ENCODE measurements around the gene ITGAV.

The ITGAV gene

DNA sequence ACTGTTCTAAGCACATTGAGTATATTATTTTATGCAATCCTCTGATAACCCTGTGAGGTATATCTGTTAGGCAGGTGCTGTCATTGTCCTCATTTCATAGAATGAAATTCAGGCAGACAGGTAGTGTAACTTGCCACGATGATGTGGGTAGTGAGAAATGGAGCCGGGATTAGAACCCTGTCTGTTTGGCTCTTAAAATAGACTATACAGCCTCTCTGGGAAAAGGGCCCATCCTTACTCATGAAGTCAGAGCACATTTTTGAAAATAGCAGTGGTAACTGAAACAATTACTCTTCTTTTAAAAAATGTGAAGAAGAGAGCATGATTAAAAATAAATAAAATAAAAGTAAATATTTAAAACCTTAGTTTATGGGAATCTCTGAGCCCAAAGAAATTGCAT is 127.0 kb downstream of the ITGAV start:
- no peak for DNase-seq (ENCODE audit: extremely low read depth, low read depth)
- no peak overlapping the region for H3K4me3 ChIP-seq (replicated peaks; ENCODE audit: low read depth, low read length)
- TF ChIP-seq, protein P1, sequence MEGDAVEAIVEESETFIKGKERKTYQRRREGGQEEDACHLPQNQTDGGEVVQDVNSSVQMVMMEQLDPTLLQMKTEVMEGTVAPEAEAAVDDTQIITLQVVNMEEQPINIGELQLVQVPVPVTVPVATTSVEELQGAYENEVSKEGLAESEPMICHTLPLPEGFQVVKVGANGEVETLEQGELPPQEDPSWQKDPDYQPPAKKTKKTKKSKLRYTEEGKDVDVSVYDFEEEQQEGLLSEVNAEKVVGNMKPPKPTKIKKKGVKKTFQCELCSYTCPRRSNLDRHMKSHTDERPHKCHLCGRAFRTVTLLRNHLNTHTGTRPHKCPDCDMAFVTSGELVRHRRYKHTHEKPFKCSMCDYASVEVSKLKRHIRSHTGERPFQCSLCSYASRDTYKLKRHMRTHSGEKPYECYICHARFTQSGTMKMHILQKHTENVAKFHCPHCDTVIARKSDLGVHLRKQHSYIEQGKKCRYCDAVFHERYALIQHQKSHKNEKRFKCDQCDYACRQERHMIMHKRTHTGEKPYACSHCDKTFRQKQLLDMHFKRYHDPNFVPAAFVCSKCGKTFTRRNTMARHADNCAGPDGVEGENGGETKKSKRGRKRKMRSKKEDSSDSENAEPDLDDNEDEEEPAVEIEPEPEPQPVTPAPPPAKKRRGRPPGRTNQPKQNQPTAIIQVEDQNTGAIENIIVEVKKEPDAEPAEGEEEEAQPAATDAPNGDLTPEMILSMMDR (IDR thresholded peaks at IDR 0.05; ENCODE audit: low read depth, low read length, missing control alignments), result no peak

DNA sequence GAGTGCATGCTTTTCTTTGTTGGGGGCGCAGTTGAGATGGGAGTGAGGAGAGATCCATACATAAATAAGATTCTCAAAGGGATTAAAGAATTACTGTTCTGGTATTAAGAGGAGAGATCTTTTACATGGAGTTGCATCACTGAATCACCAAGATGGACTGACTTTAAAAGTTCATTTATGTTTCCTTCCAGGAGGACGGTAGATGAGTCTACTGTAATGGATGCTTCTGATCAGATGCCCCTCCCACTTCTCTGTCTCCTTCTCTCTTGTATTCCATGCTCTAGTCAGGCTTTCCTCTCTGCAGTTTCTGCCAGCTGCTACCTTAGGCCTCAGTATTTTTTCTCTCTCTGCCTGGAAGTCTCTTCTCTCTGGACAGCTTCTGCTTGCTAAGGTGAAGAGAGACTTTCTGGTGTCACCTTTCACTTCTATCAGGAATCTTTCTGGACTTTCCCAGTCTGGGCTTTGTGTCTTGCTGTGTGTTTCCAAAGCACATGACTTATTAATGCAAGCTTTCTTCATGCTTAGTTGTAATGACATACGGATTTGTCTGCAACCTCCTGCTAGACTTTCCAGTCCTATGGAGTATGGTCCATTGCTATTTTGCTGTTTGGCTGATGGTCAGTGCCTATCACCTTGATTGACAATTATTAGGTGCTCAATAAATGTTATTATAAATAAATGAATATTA is 127.6 kb downstream of the ITGAV start:
- no peak for DNase-seq (ENCODE audit: extremely low read depth, low read depth)
- no peak overlapping the region for H3K4me3 ChIP-seq (replicated peaks; ENCODE audit: low read depth, low read length)

DNA sequence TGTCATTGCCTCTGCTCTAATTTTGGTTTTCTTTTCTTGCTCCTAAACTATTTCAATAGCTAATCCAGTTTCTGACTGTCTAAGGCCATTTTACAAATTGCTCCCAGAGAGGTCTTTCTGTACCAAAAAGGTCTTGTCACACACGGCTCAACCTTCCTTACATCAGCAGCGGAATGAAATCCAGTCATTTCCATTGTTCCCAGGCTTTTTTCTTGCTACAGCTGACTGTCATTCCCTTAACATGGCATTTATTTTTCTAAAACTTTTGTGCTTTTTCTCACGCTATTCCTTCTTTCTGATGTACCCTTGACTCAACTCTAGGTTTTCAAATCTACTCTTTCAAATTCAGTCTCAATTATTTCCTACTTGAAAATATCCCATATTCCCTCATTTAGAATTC is 128.3 kb downstream of the ITGAV start:
- no peak overlapping the region for H3K4me3 ChIP-seq (replicated peaks; ENCODE audit: low read depth, low read length)
- TF ChIP-seq, protein P1 (IDR thresholded peaks at IDR 0.05; ENCODE audit: low read depth, low read length, missing control alignments), result no peak
- no peak for DNase-seq (ENCODE audit: extremely low read depth, low read depth)

More for the DNA sequence above, 127.6 kb downstream of the ITGAV start:
- TF ChIP-seq, protein P1 (IDR thresholded peaks at IDR 0.05; ENCODE audit: low read depth, low read length, missing control alignments), result no peak

DNA sequence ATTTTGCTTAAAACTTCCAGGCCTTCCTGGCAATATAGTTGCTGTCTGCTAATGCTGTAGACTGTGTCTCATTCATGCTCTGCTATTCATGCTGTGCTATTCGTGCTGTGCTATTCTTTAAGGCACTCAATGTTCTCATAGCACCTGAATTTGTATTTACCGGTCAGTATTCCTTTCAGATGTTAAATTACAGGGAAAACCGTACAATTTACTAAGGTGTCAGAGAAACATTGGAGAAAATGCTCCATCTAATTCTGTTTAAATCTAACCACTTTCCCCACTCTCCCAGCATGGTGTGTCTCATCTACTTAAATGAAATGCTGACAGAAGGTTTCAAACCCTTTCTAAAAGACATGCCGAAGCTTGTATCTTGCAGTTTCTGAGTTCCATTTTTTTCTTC is 129.0 kb downstream of the ITGAV start:
- no peak for DNase-seq (ENCODE audit: extremely low read depth, low read depth)
- TF ChIP-seq, protein P1 (IDR thresholded peaks at IDR 0.05; ENCODE audit: low read depth, low read length, missing control alignments), result no peak
- no peak overlapping the region for H3K4me3 ChIP-seq (replicated peaks; ENCODE audit: low read depth, low read length)

DNA sequence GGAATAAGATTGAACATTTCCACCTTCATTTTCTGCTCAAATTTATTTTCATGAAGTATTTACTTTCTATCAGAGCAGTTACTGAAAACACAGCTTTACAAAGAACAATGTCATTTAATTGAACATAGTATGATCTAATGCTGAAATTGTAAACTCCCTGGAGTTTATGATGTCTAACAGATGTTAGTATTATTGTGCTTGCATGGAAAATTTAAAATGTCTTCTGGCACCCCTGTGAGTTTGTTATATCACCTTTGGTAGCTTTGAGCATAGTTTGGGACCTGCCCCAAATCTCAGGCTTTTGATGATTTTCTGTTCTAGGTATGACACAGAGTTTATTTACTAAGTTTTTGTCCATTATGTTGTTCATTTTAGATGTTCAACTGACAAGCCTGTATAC is 132.1 kb downstream of the ITGAV start:
- no peak overlapping the region for H3K4me3 ChIP-seq (replicated peaks; ENCODE audit: low read depth, low read length)
- no peak for DNase-seq (ENCODE audit: extremely low read depth, low read depth)
- TF ChIP-seq, protein P1 (IDR thresholded peaks at IDR 0.05; ENCODE audit: low read depth, low read length, missing control alignments), result no peak

DNA sequence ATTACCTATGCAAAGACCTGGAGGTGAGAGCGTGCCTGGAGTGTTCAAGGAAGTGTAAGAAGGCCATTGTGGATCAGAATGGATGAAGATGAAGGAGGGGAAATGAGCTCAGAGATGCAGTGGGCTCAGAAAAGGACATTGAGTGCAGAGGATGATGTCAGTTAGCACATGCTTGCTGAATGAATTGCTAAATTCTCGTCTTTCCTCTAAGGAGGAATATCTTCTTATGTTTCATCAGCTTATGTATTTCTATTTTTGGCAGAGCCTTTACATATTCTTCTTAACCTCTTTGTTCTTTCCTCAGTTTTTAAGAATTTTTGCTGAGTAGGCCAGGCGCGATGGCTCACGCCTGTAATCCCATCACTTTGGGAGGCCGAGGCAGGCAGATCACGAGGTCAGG is 134.9 kb downstream of the ITGAV start:
- no peak overlapping the region for H3K4me3 ChIP-seq (replicated peaks; ENCODE audit: low read depth, low read length)
- TF ChIP-seq, protein P1 (IDR thresholded peaks at IDR 0.05; ENCODE audit: low read depth, low read length, missing control alignments), result no peak
- DNase-seq (ENCODE audit: extremely low read depth, low read depth), result no peak

DNA sequence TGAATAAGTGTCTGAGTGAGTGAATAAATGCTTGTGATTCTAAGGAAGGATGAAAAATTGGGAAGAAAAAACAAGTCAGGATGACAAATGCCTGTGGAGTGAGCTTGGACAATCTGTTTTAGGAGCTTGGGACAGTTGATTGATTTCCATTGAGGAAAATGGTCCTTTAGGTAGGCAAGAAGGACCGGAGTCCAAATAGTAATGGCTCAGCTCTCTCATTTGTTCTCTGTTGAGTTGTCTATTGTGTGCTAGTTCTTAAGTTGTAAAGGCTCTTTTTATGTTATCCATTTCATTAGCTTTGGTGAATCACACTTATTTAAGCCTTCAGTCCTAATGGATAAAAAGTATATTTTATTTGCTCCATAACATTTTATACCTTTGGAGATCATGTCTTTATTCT is 135.9 kb downstream of the ITGAV start:
- no peak overlapping the region for H3K4me3 ChIP-seq (replicated peaks; ENCODE audit: low read depth, low read length)
- TF ChIP-seq, protein P1 (IDR thresholded peaks at IDR 0.05; ENCODE audit: low read depth, low read length, missing control alignments), result no peak
- no peak for DNase-seq (ENCODE audit: extremely low read depth, low read depth)
